GM21447 (cell line): ENCODE results near the gene ZNF408.

Source experiments
- ATAC-seq: cut with Tn5 transposase; IDR thresholded peaks from one replicate; pipeline ENCODE4 v1.9.1; 2021; ENCODE audit not compliant: unreplicated experiment

Gene ZNF408

GRCh38 chr11:46725338-46726205, 24.7 kb downstream of the ZNF408 start:
- ATAC-seq, result no peak

GRCh38 chr11:46726206-46726862, 25.5 kb downstream of the ZNF408 start:
- no peak for ATAC-seq

- ATAC-seq, result no peak
Observed at GRCh38 chr11:46727952-46728658, 27.3 kb downstream of the ZNF408 start.

GRCh38 chr11:46728659-46729040, 27.8 kb downstream of the ZNF408 start:
- ATAC-seq, result no peak

- ATAC-seq, result no peak
Observed at GRCh38 chr11:46729110-46730027, 28.5 kb downstream of the ZNF408 start.

- ATAC-seq, result no peak
Observed at GRCh38 chr11:46731545-46731944, 30.7 kb downstream of the ZNF408 start.

- ATAC-seq, result no peak
Observed at GRCh38 chr11:46733234-46733633, 32.4 kb downstream of the ZNF408 start.

- no peak for ATAC-seq
Observed at GRCh38 chr11:46736146-46736545, 35.3 kb downstream of the ZNF408 start.

GRCh38 chr11:46736615-46737014, 35.8 kb downstream of the ZNF408 start:
- no peak for ATAC-seq

GRCh38 chr11:46737699-46738098, 36.9 kb downstream of the ZNF408 start:
- no peak for ATAC-seq

- no peak for ATAC-seq
Observed at GRCh38 chr11:46738887-46739286, 38.1 kb downstream of the ZNF408 start.

- ATAC-seq, result no peak
Observed at GRCh38 chr11:46741600-46742484, 41.0 kb downstream of the ZNF408 start.

GRCh38 chr11:46743043-46743442, 42.2 kb downstream of the ZNF408 start:
- ATAC-seq, result no peak

- no peak for ATAC-seq
Observed at GRCh38 chr11:46743693-46744339, 43.0 kb downstream of the ZNF408 start.

GRCh38 chr11:46745328-46745727, 44.5 kb downstream of the ZNF408 start:
- no peak for ATAC-seq

GRCh38 chr11:46745995-46746394, 45.2 kb downstream of the ZNF408 start:
- ATAC-seq, result no peak

- ATAC-seq, result no peak
Observed at GRCh38 chr11:46747150-46747549, 46.3 kb downstream of the ZNF408 start.
